HepG2 (cell line): Measurements from ENCODE around the gene CIDEA. TPM values are rescaled to one million over a fixed set of nuclear protein-coding genes. Genes with fewer than 3 reads are reported as not detected.

Experiments
- ATAC-seq: fragments of 200-7000 bp; cut with Tn5 transposase; 3 replicates; pipeline ENCODE4 v1.9.1; 2020; ENCODE audit warnings: mild to moderate bottlenecking, moderate library complexity
- BruUV-seq: library from RNA; stranded (reverse); fragments of 400-500 nt; replicated peaks from 2 replicates; lab custom pipeline; 2021; lab: Mats Ljungman, UMichigan
- CTCF ChIA-PET: fragments of 300-600 bp; formaldehyde crosslinking; extraction: SDS; loops from one replicate; lab custom pipeline; 2021; ENCODE audit warnings: low total read pairs, inconsistent platforms, low intra/inter-chr PET ratio; lab: Yijun Ruan, JAX
- POLR2A ChIA-PET: fragments of 350-600 bp; sonication (Branson Sonifier 250); formaldehyde crosslinking; loops from one replicate; lab custom pipeline; 2020; ENCODE audit warnings: antibody characterized with exemption, inconsistent platforms; lab: Yijun Ruan, JAX
- DNase-seq: peaks from one replicate; pipeline ENCODE4 v3.0.0-alpha.2; 2015; ENCODE audit warnings: low spot score
- FAIRE-seq: peaks from 3 replicates; lab custom pipeline; 2011; peaks lifted over from hg19 to GRCh38; lab: Jason Lieb, UNC
- H2AFZ ChIP-seq: one replicate; pipeline ENCODE4 v1.6.1; 2011; ENCODE audit warnings: low read length, inconsistent platforms
- H3K27ac ChIP-seq: fragments of 300-600 bp; 3 replicates; pipeline ENCODE4 v1.8.0; 2011; ENCODE audit warnings: mixed run types, mild to moderate bottlenecking, mixed read lengths, low read length, inconsistent platforms; ENCODE audit not compliant: insufficient read depth; ENCODE audit errors: extremely low read length
- H3K27me3 ChIP-seq, 2 experiments: fragments of 200-600 bp in 1 of 2; 2 replicates in 1 of 2; 3 replicates in 1 of 2; pipeline versions ENCODE4 v1.6.0 to v1.8.0; 2011; ENCODE audit warnings: low read length in 2 of 2, mild to moderate bottlenecking in 2 of 2, moderate library complexity in 2 of 2, inconsistent platforms in 1 of 2; ENCODE audit not compliant: insufficient read depth in 2 of 2, control insufficient read depth in 1 of 2
- H3K36me3 ChIP-seq, 2 experiments: fragments of 200-600 bp in 1 of 2; replicated peaks in 1 of 2; 2 replicates in 1 of 2; 3 replicates in 1 of 2; pipeline versions ENCODE4 v1.5.1 to v1.8.0; 2011; ENCODE audit warnings: low read length in 2 of 2, inconsistent platforms in 1 of 2; ENCODE audit not compliant: insufficient read depth in 2 of 2, control insufficient read depth in 1 of 2
- H3K4me1 ChIP-seq: 2 replicates; pipeline ENCODE4 v1.5.1; 2012; ENCODE audit warnings: low read length, inconsistent platforms; ENCODE audit not compliant: insufficient read depth
- H3K4me2 ChIP-seq: 2 replicates; pipeline ENCODE4 v1.6.0; 2011; ENCODE audit warnings: low read depth, low read length, inconsistent platforms
- H3K4me3 ChIP-seq, 3 experiments: fragments of 200-600 bp in 1 of 3; sonication (generic), shearing (Covaris generic) in 1 of 3; replicated peaks in 1 of 3; 2 replicates each; pipeline ENCODE4 v1.5.1; 2011 to 2016; ENCODE audit warnings: low read length in 3 of 3, inconsistent platforms in 2 of 3, low read depth in 2 of 3, mild to moderate bottlenecking in 2 of 3, control low read depth in 1 of 3, mixed read lengths in 1 of 3; ENCODE audit not compliant: insufficient read depth in 1 of 3
- H3K79me2 ChIP-seq: one replicate; pipeline ENCODE4 v1.6.1; 2011; ENCODE audit warnings: low read length, inconsistent platforms; ENCODE audit not compliant: insufficient read depth
- H3K9ac ChIP-seq: 2 replicates; pipeline ENCODE4 v1.6.0; 2011; ENCODE audit warnings: mild to moderate bottlenecking, low read depth, low read length, inconsistent platforms; ENCODE audit not compliant: insufficient read depth
- H3K9me3 ChIP-seq: 2 replicates; pipeline ENCODE4 v1.5.1; 2012; ENCODE audit warnings: mild to moderate bottlenecking, low read length
- H4K20me1 ChIP-seq: 2 replicates; pipeline ENCODE4 v1.6.0; 2011; ENCODE audit warnings: inconsistent platforms, mild to moderate bottlenecking, low read length, moderate library complexity; ENCODE audit not compliant: insufficient read depth
- DPF2 ChIP-seq: sonication (generic); formaldehyde crosslinking; IDR thresholded peaks from 2 replicates; pipeline ENCODE4 v1.4.0; 2020; ENCODE audit warnings: mild to moderate bottlenecking, low read depth, missing genetic modification reagents, borderline replicate concordance
- MIER2 ChIP-seq: IDR thresholded peaks from 2 replicates; pipeline ENCODE4 v1.6.1; 2016; ENCODE audit warnings: missing biosample characterization, missing genetic modification reagents
- MYC ChIP-seq: sonication (generic); formaldehyde crosslinking; IDR thresholded peaks from 2 replicates; pipeline ENCODE4 v1.9.0; 2021; ENCODE audit warnings: missing genetic modification reagents, borderline replicate concordance
- ZMYM2 ChIP-seq: sonication (generic); formaldehyde crosslinking; IDR thresholded peaks from 2 replicates; pipeline ENCODE4 v1.8.0; 2022; ENCODE audit warnings: mild to moderate bottlenecking, missing genetic modification reagents
- ZNF670 ChIP-seq: sonication (generic); formaldehyde crosslinking; IDR thresholded peaks from 2 replicates; pipeline ENCODE4 v1.8.0; 2022; ENCODE audit warnings: mild to moderate bottlenecking, missing genetic modification reagents, borderline replicate concordance
- ZNF782 ChIP-seq: sonication (generic); formaldehyde crosslinking; IDR thresholded peaks from 2 replicates; pipeline ENCODE4 v1.4.0; 2020; ENCODE audit warnings: missing genetic modification reagents, mild to moderate bottlenecking, borderline replicate concordance
- ZSCAN29 ChIP-seq: sonication (generic); formaldehyde crosslinking; conservative IDR thresholded peaks from 2 replicates; pipeline ENCODE4 v1.4.0; 2020; ENCODE audit warnings: mild to moderate bottlenecking, missing genetic modification reagents
- WGBS: methylation state at CpG from one replicate; pipeline ENCODE4 v1.1.6; 2017; ENCODE audit warnings: low lambda C conversion rate; 5-methylcytosine and 5-hydroxymethylcytosine counted together
- in situ Hi-C: cut with HindIII; loops from 2 replicates; pipeline ENCODE4 v1.10.0; 2017; ENCODE audit warnings: low pct_unique_long_range_greater_than_20kb; ENCODE audit not compliant: extremely low pct_ligation_motif_present
- intact Hi-C: fragments of 100-400 bp; cut with micrococcal nuclease; formaldehyde crosslinking; loops from one replicate; pipeline ENCODE4 v1.10.0; 2022; ENCODE audit not compliant: unreplicated experiment
- polyA plus RNA-seq, 8 experiments: library from polyadenylated mRNA; depleted of rRNA in 3 of 8; stranded (reverse) in 7 of 8; unstranded in 1 of 8; fragments of >200 nt; fragmentation: Illumina TruSeq in 4 of 8; extraction: Trizol in 4 of 8; gene quantifications; 2 replicates each; pipeline versions ENCODE4 v1.2.1 to v1.2.3, GENCODE V29; 2011 to 2016; ENCODE audit warnings: low read depth in 4 of 8, missing spikeins in 1 of 8, mixed read lengths in 1 of 8; ENCODE audit not compliant: insufficient read depth in 1 of 8
- total RNA-seq, 5 experiments: library from RNA; depleted of rRNA; stranded (reverse); fragments of >200 nt; fragmentation: Illumina TruSeq; extraction: Trizol; gene quantifications; 2 replicates each; pipeline ENCODE4 v1.2.3, GENCODE V29; 2016; ENCODE audit warnings: low read depth in 1 of 5
- TF ChIP-seq, protein P1 (sequence below), 2 experiments: IDR thresholded peaks; 2 replicates each; pipeline ENCODE4 v1.6.1; 2011 to 2012; ENCODE audit warnings: low read length in 2 of 2, borderline replicate concordance in 1 of 2, low read depth in 1 of 2, mild to moderate bottlenecking in 1 of 2, moderate library complexity in 1 of 2

Gene CIDEA
- total and polyA plus RNA-seq, 2 of the 13 experiments (the other 11 are each of a cell fraction or from before 2014, with no cell fraction given) = not detected

DNA sequence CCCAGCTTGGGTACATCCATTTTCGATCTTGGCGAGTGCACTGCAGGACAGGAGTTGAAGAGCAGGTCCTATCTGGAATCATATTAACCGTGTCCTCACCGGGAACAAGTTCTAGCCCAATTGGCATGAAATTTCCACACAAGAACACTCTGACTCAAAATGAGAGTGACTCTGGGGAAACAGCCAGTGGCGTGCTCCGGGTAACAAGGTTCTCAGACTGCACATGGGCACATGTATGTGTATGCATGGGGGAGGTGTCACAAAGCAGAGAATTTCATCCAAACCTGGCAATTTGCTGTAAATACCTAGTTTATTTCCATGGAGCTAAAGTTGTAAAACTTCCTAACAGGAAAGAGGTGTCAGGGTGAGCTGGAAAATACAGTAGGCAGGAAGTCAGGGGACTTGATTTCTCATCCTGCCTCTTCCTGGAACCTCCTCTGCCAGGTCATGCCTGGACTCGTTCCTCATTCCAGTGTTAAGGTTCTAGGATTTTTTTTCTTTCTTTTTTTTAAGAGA lies 55.6 kb downstream of the CIDEA start:
- H3K4me3 ChIP-seq = no peak overlapping the region; a peak in 1 of 6 replicates
- peaks cover 6 to 34% of the 10 kb centered on the region in 2 experiments for H3K27me3 ChIP-seq
- no peak for FAIRE-seq
- DNase-seq = no peak
- no peaks in the 10 kb centered on the region for H3K9me3 ChIP-seq
- no peaks in the 10 kb centered on the region for H4K20me1 ChIP-seq
- no peaks in the 10 kb centered on the region for H3K79me2 ChIP-seq
- ATAC-seq = no peak
- ChIA-PET CTCF (no interaction called here), POLR2A (interaction anchor here (3.1 kb wide), 1 partner anchor 31 kb away, joined by 7 read pairs; no protein-coding TSS in a partner anchor)
- no peak overlapping the region for H3K27ac ChIP-seq
- in situ Hi-C loops = no loop called here
- 78% methylated on average over 7 of the region's 7 CpGs for WGBS
- TF ChIP-seq ZNF670 (no peak), ZSCAN29 (no peak), ZMYM2 (CRISPR knock-in tag) (no peak), DPF2 (no peak)
- intact Hi-C loops = loop anchor here (5.0 kb wide), 1 partner anchor 37 kb away; no protein-coding TSS in a partner anchor
- H3K9ac ChIP-seq = no peak overlapping the region
- peak overlapping the region; percentile 88 for H3K4me2 ChIP-seq
- no TSS peak for BruUV-seq
- H2AFZ ChIP-seq = no peak overlapping the region
- H3K36me3 ChIP-seq = 0 out of 5 replicates have a peak, but pooled peaks cover 0 to 5% of the 10 kb centered on the region in 2 experiments
- peaks cover 36% of the 10 kb centered on the region for H3K4me1 ChIP-seq

- Histone ChIP-seq H3K9me3 (no peaks in the 10 kb centered on the region), H3K4me1 (peaks cover 29% of the 10 kb centered on the region), H4K20me1 (no peaks in the 10 kb centered on the region), H3K27ac (no peak overlapping the region), H3K4me3 (no peak overlapping the region), H3K79me2 (no peaks in the 10 kb centered on the region)
- WGBS = 97% methylated on average over 6 of the region's 6 CpGs
- POLR2A ChIA-PET = no interaction called here
- no peak for ATAC-seq
- no peak for FAIRE-seq
- DNase-seq = no peak
- no peak for TF ChIP-seq MYC
- TF ChIP-seq MIER2 = peak; percentile 47; the same call in 1 of the 2 replicates
- no peak for TF ChIP-seq ZNF782 (CRISPR knock-in tag)
- TF ChIP-seq, protein P1, sequence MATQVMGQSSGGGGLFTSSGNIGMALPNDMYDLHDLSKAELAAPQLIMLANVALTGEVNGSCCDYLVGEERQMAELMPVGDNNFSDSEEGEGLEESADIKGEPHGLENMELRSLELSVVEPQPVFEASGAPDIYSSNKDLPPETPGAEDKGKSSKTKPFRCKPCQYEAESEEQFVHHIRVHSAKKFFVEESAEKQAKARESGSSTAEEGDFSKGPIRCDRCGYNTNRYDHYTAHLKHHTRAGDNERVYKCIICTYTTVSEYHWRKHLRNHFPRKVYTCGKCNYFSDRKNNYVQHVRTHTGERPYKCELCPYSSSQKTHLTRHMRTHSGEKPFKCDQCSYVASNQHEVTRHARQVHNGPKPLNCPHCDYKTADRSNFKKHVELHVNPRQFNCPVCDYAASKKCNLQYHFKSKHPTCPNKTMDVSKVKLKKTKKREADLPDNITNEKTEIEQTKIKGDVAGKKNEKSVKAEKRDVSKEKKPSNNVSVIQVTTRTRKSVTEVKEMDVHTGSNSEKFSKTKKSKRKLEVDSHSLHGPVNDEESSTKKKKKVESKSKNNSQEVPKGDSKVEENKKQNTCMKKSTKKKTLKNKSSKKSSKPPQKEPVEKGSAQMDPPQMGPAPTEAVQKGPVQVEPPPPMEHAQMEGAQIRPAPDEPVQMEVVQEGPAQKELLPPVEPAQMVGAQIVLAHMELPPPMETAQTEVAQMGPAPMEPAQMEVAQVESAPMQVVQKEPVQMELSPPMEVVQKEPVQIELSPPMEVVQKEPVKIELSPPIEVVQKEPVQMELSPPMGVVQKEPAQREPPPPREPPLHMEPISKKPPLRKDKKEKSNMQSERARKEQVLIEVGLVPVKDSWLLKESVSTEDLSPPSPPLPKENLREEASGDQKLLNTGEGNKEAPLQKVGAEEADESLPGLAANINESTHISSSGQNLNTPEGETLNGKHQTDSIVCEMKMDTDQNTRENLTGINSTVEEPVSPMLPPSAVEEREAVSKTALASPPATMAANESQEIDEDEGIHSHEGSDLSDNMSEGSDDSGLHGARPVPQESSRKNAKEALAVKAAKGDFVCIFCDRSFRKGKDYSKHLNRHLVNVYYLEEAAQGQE (IDR thresholded peaks at IDR 0.05; ENCODE audit: borderline replicate concordance in 1 of 2, low read depth in 1 of 2, low read length in 2 of 2) = peak; percentile 50 to 90
- TF ChIP-seq, all 625 proteins: peak for 2
- in situ Hi-C loops = no loop called here
- no peak overlapping the region for H3K4me2 ChIP-seq
- H3K27me3 ChIP-seq = peaks cover 6 to 25% of the 10 kb centered on the region in 2 experiments
- no TSS peak for BruUV-seq
- H2AFZ ChIP-seq = no peak overlapping the region
- no peak overlapping the region for H3K9ac ChIP-seq
- CTCF ChIA-PET = no interaction called here
- intact Hi-C loops = no loop called here
- 0 out of 5 replicates have a peak, but pooled peaks cover 0 to 5% of the 10 kb centered on the region in 2 experiments for H3K36me3 ChIP-seq
Observed at GRCh38 chr18:12310762-12311161, 56.6 kb downstream of the CIDEA start.
